Measurements from ENCODE around the gene NDUFS2.

The NDUFS2 gene

DNA sequence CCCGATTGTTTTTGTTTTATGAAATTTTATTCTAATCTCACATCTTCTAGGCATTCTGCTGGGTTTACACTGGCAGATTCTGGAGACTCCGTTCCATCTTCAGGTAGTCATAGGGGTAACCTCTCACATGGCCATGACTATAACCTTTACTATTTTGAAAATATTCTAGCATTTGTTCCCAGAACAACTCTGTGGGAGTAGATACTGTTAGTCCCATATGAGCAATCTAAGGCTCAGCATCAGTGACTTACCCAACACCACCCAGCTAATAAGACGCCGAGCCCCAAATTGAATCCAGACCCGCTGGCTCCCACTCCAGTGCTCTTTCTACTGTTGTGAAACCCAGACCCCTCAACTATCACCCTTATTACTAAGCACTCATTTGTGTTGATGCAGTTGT, 13.1 kb upstream of the NDUFS2 start:
- no peak overlapping the region for H3K27ac ChIP-seq
- TF ChIP-seq, protein P1, sequence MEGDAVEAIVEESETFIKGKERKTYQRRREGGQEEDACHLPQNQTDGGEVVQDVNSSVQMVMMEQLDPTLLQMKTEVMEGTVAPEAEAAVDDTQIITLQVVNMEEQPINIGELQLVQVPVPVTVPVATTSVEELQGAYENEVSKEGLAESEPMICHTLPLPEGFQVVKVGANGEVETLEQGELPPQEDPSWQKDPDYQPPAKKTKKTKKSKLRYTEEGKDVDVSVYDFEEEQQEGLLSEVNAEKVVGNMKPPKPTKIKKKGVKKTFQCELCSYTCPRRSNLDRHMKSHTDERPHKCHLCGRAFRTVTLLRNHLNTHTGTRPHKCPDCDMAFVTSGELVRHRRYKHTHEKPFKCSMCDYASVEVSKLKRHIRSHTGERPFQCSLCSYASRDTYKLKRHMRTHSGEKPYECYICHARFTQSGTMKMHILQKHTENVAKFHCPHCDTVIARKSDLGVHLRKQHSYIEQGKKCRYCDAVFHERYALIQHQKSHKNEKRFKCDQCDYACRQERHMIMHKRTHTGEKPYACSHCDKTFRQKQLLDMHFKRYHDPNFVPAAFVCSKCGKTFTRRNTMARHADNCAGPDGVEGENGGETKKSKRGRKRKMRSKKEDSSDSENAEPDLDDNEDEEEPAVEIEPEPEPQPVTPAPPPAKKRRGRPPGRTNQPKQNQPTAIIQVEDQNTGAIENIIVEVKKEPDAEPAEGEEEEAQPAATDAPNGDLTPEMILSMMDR (conservative IDR thresholded peaks at IDR 0.05) = no peak

DNA sequence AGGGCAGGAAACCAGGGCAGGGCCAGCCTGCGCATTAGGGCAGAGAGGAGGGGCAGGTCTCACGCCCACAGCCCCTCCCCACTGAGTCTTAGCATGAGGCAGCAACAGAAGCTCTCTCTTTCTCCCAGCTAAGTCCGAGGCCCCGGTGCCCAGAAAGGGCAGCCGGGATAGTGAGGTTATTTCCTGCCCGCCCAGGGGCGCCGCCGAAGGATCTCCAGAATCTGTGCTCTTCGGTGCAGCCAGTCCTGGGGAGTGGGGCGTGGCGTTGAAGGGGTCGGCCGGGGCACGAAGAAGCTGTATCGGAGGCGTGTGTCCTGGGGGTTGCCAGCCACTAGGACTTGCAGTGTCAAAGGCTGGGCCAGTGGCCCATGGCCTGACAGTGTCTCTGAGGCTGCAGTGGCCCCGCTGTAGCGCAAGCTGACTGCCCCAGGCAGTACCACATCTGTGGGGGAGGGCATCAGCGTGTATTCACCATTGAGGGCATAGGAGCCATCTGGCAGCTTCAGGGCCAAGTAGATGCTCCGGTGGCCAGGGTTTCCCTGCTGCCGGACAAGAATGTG, 11.1 kb upstream of the NDUFS2 start:
- TF ChIP-seq, protein P1 (conservative IDR thresholded peaks at IDR 0.05) = no peak
- H3K27ac ChIP-seq = no peak overlapping the region

DNA sequence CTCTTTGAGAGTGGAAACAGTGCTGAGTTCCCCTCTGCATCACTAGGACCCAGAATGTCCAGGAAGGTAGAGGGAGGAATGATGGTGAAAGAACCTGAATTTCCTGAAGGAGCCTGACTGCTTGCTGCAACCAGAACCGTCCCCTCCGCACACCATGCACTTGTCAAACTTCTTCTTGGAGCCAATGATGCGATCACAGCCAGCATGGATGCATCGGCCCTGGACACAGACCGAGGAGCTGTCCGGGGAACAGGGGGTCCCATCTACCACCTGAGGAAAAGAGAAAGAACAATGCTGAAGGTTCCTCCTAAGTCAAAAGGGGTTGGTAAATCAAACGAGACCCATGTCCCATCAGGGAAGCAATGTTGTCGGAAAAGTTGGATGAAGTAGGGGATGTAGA, 10.2 kb upstream of the NDUFS2 start:
- H3K27ac ChIP-seq = no peak overlapping the region
- TF ChIP-seq, protein P1 (conservative IDR thresholded peaks at IDR 0.05) = no peak

DNA sequence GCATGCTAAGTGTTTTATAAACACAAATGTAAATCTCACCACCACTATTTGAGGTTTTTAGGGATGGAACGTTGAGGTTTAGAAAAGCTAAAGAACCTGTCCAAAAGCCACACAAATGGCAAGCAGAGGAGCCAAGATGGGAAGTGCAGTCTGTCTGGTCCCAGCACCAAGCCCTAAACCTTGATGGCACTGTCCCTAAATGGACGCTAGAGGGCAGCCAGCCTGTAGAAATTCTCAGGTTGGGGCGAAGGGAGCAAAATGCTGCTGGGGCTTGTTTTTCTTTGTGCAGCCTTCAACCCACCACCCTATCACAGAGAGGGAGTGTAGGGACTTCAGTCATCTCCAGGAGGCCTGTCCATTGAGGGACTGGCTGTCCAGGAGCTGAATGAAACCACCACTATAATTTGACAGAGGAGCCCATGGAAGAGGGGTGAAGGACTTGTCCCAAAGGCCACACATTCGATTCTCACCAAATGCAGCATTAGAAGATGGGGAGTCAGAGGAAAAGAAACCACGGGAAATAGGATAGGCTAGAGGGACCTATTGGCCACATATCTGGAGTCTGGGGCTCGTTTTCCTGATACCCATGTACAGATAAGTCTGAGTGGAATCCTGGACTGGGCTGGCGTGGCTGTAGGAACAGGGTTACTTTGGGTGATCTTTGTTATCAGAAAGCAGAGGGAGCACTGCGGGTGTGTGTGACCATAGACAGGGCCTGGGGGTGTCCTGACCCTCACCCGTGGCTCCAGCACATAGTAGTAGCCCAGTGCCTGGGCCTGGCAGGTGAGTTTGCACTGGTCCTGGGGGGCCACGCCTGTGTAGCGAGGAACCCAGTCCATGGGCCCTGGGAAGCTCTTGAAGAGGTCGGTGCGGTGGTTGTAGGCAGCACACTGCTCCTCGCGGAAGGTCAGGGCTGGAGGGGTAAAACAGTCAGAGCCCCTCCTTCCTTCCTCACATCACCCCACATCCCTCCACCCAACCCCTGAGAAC, 9.4 kb upstream of the NDUFS2 start:
- no peak overlapping the region for H3K27ac ChIP-seq
- TF ChIP-seq, protein P1 (conservative IDR thresholded peaks at IDR 0.05) = peak; percentile 92

DNA sequence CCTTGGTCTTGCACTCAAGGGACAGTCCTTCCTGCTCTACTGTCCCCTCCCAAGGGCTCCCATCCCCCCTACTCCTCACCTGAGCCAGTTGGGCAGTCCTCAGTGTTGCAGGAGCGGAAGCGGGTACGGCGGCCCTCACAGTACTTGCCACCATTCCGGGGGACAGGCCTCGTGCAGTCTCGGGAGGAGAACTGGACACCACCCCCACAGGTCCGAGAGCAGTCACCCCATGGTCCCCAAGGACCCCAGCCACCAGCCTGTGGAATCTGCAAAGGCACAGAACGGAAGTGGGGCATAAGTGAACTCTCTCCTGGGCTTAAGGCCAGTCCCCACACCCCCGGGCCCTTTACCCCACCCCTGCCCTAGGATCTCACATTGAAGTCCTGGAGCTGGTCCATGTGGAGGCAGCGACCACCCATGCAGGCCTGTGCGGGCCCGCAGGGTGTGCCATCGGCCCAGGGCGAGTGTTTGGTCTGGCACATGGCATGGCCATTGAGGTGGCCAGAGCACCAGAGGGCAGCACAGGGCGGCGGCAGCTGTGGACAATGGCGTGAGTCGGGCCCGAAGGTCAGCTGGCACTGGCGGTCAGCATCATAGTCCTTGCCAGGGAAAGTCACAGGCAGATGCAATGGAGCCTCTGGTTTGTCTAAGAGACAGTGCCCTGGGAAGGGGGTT, 8.5 kb upstream of the NDUFS2 start:
- H3K27ac ChIP-seq = no peak overlapping the region
- TF ChIP-seq, protein P1 (conservative IDR thresholded peaks at IDR 0.05) = no peak

DNA sequence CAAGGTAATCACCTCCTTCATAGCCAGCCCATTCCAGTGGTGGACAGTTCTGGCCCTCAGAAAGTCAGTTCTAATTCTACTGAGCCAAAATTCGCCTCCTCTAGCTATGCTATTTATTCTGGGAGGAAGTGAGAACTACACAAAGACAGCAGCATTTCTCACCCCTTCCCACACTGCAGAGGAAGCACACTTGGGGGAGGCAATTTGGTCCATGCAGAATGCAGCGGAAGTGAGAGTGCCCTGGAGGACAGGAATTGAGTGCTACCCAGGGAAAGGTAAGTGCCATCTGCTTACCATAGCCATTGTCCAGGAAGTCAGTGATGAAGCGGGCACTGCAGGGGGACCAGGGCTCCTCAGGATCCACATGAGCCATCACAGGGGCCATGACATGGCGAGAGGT, 7.0 kb upstream of the NDUFS2 start:
- H3K27ac ChIP-seq = no peak overlapping the region
- TF ChIP-seq, protein P1 (conservative IDR thresholded peaks at IDR 0.05) = no peak

DNA sequence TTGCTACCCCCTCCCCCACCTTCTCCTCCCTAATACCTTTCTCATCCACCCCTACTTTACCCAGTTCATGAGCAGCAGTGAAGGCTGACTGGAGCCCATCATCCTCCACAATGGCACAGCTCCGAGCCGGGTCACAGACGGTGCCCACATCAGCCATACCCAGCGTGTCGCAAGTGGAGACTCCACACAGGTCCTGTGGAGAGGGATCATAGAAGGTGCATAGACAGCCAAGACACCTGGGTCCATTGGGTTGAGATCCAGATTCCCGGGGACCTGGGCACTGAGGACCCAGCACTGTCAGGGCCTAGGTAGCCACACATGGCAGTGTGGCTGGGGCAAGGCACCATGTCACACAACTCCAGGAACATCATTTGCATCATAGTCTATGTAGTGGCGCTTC, 6.1 kb upstream of the NDUFS2 start:
- H3K27ac ChIP-seq = no peak overlapping the region
- TF ChIP-seq, protein P1 (conservative IDR thresholded peaks at IDR 0.05) = no peak
